Body of pancreas (tissue), 4 donors: ENCODE data around the gene CLSTN2.

Source experiments
- CTCF ChIP-seq, 7 experiments: fragments of 450-650 bp in 4 of 7; fragments of 200-600 bp in 3 of 7; sonication (generic) in 3 of 7; IDR thresholded peaks; one replicate each; pipeline ENCODE4 v1.5.1; 2016 to 2019; ENCODE audit warnings: antibody characterized with exemption in 7 of 7
- POLR2A ChIP-seq, 3 donors: fragments of 450-650 bp; IDR thresholded peaks; one replicate each; pipeline ENCODE4 v1.6.1; 2016; ENCODE audit warnings: antibody characterized with exemption in 3 of 3, mild to moderate bottlenecking in 2 of 3

DNA sequence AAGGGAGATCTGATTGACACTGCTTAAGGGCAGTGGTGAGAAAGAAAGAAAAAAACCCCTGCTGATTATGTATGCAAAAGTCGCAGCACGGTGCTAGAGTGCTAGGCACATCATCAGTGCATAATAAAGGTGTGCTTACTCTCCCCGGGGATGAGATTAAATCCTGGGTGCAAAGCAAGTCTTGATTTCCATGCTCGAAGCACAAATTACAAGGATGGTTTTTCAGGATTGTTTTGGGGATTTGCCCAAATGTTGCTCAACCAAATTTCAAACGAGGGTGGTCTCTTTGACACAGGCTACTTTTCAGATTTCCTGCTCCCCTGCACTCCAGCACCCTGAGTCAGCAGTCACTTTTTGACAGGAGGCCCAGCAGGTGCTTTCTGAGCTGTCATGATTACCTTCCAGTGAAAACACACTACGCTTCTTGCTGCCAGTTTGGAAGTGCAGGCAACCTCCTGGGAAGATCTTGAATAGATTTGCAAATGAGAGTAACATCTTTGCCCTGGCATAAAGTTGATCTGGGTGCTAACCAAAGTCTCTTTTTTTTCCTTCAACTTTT lies 575.4 kb downstream of the CLSTN2 start:
- TF ChIP-seq CTCF (IDR thresholded peaks at IDR 0.05) (no peak), POLR2A (IDR thresholded peaks at IDR 0.05) (no peak)
